Stimulated activated CD8-positive, alpha-beta memory T cell treated with anti-CD3 and anti-CD28 coated beads, Interleukin-2, amount 100 ng/mL, for 1 hour (primary cell): ENCODE measurements around the gene KCNQ5.
A peak's percentile ranks its signal among the peaks of the same experiment; 100 is the strongest.
"Not testable (repeated sequence)": the region's sequence is repeated elsewhere in the genome, so short reads cannot be mapped to it uniquely, and the experiment has no call there.

ENCODE experiments used
- DNase-seq, 2 donors: peaks; one replicate each; pipeline ENCODE4 v3.0.0-alpha.2; 2020; ENCODE audit warnings: low read depth in 2 of 2

KCNQ5 gene

GRCh38 chr6:72621291-72622093 is at the start of gene KCNQ5:
Gene KCNQ5, plus strand, starts transcription at chr6:72622064.
- DNase-seq, result peak in 1 of 2 donors; percentile 4

- no peak for DNase-seq
Measured at GRCh38 chr6:72579865-72580264, 42.0 kb upstream of the KCNQ5 start.

- DNase-seq, result no peak
Measured at GRCh38 chr6:72580281-72580940, 41.5 kb upstream of the KCNQ5 start.

GRCh38 chr6:72580950-72581349 is 40.9 kb upstream of the KCNQ5 start:
- not testable (repeated sequence) for DNase-seq

- DNase-seq, result no peak
Measured at GRCh38 chr6:72588155-72588554, 33.7 kb upstream of the KCNQ5 start.

GRCh38 chr6:72589096-72589495 is 32.8 kb upstream of the KCNQ5 start:
- no peak for DNase-seq

GRCh38 chr6:72595812-72596211 is 26.1 kb upstream of the KCNQ5 start:
- no peak for DNase-seq

GRCh38 chr6:72616406-72617015 is 5.4 kb upstream of the KCNQ5 start:
- no peak for DNase-seq

- DNase-seq, result no peak
Measured at GRCh38 chr6:72617721-72618120, 4.1 kb upstream of the KCNQ5 start.

GRCh38 chr6:72619883-72620696 is 1.8 kb upstream of the KCNQ5 start:
- peak; percentile 47 to 49 for DNase-seq

GRCh38 chr6:72620871-72621290 is 983 bp upstream of the KCNQ5 start:
- no peak for DNase-seq

GRCh38 chr6:72622094-72622940 is 453 bp downstream of the KCNQ5 start:
- DNase-seq, result peak in 1 of 2 donors; percentile 34

- DNase-seq, result no peak
Measured at GRCh38 chr6:72623808-72624207, 1.9 kb downstream of the KCNQ5 start.

- no peak for DNase-seq
Measured at GRCh38 chr6:72624557-72625160, 2.8 kb downstream of the KCNQ5 start.

- DNase-seq, result no peak
Measured at GRCh38 chr6:72626126-72626525, 4.3 kb downstream of the KCNQ5 start.

- no peak for DNase-seq
Measured at GRCh38 chr6:72627539-72627938, 5.7 kb downstream of the KCNQ5 start.

- DNase-seq, result no peak
Measured at GRCh38 chr6:72631480-72631879, 9.6 kb downstream of the KCNQ5 start.

- no peak for DNase-seq
Measured at GRCh38 chr6:72635636-72636035, 13.8 kb downstream of the KCNQ5 start.

GRCh38 chr6:72636215-72636614 is 14.4 kb downstream of the KCNQ5 start:
- no peak for DNase-seq

- no peak for DNase-seq
Measured at GRCh38 chr6:72636786-72637185, 14.9 kb downstream of the KCNQ5 start.
